Duodenal mucosa (tissue), 2 donors: Measurements from ENCODE around the gene SOX1.

Experiments used
- H3K27ac ChIP-seq: one replicate; pipeline ENCODE4 v1.7.0; 2013; ENCODE audit warnings: low read depth, low read length
- H3K27me3 ChIP-seq, 2 donors: one replicate each; pipeline ENCODE4 v1.7.0; 2013; ENCODE audit warnings: low read length in 2 of 2, control low read depth in 1 of 2; ENCODE audit not compliant: insufficient read depth in 2 of 2, control insufficient read depth in 1 of 2
- H3K36me3 ChIP-seq, 2 donors: one replicate each; pipeline ENCODE4 v1.7.0; 2013; ENCODE audit warnings: low read length in 2 of 2, control low read depth in 1 of 2; ENCODE audit not compliant: insufficient read depth in 2 of 2, control insufficient read depth in 1 of 2
- H3K4me1 ChIP-seq, 2 donors: one replicate each; pipeline ENCODE4 v1.7.0; 2013; ENCODE audit warnings: low read length in 2 of 2, control low read depth in 1 of 2; ENCODE audit not compliant: insufficient read depth in 2 of 2, control insufficient read depth in 1 of 2
- H3K4me3 ChIP-seq, 2 donors: one replicate each; pipeline ENCODE4 v1.7.0; 2013; ENCODE audit warnings: low read length in 2 of 2, low read depth in 1 of 2
- H3K9ac ChIP-seq, 2 donors: one replicate each; pipeline ENCODE4 v1.7.0; 2013; ENCODE audit warnings: low read length in 2 of 2, low read depth in 1 of 2
- H3K9me3 ChIP-seq, 2 donors: one replicate each; pipeline ENCODE4 v1.7.0; 2013; ENCODE audit warnings: low read length in 2 of 2, control low read depth in 1 of 2; ENCODE audit not compliant: control insufficient read depth in 1 of 2

Gene SOX1

GRCh38 chr13:112067116-112067741, at the start of gene SOX1:
TSS of gene SOX1 (plus strand) at chr13:112067149. CDS start at chr13:112067659, 510 bp downstream.
- H3K4me1 ChIP-seq, result no peaks in the 10 kb centered on the region
- H3K36me3 ChIP-seq, result no peaks in the 10 kb centered on the region
- H3K9me3 ChIP-seq, result no peaks in the 10 kb centered on the region
- H3K9ac ChIP-seq, result no peak within 1 kb of the TSS
- no peak within 1 kb of the TSS for H3K27ac ChIP-seq
- H3K4me3 ChIP-seq, result peak within 1 kb of the TSS in 1 of 2 donors; percentile 32
- peaks cover 50 to 68% of the 10 kb centered on the region in 2 donors for H3K27me3 ChIP-seq

GRCh38 chr13:112024577-112024976, 42.4 kb upstream of the SOX1 start:
- no peaks in the 10 kb centered on the region for H3K4me1 ChIP-seq
- peaks cover 0 to 3% of the 10 kb centered on the region in 2 donors for H3K27me3 ChIP-seq
- no peak overlapping the region for H3K4me3 ChIP-seq
- no peak overlapping the region for H3K27ac ChIP-seq
- no peak overlapping the region for H3K9ac ChIP-seq
- no peaks in the 10 kb centered on the region for H3K36me3 ChIP-seq
- H3K9me3 ChIP-seq, result peaks cover 0 to 4% of the 10 kb centered on the region in 2 donors

- Histone ChIP-seq H3K4me1 (no peaks in the 10 kb centered on the region), H3K27ac (no peak overlapping the region), H3K36me3 (no peaks in the 10 kb centered on the region), H3K9me3 (no peaks in the 10 kb centered on the region), H3K9ac (no peak overlapping the region), H3K4me3 (no peak overlapping the region), H3K27me3 (peaks cover 0 to 3% of the 10 kb centered on the region in 2 donors)
Observed at GRCh38 chr13:112027250-112027649, 39.7 kb upstream of the SOX1 start.

- Histone ChIP-seq H3K27ac (no peak overlapping the region), H3K4me1 (no peaks in the 10 kb centered on the region), H3K27me3 (peaks cover 0 to 3% of the 10 kb centered on the region in 2 donors), H3K36me3 (no peaks in the 10 kb centered on the region), H3K4me3 (no peak overlapping the region), H3K9me3 (no peaks in the 10 kb centered on the region), H3K9ac (no peak overlapping the region)
Observed at GRCh38 chr13:112028481-112028880, 38.5 kb upstream of the SOX1 start.

- Histone ChIP-seq H3K27me3 (peaks cover 0 to 3% of the 10 kb centered on the region in 2 donors), H3K27ac (no peak overlapping the region), H3K9ac (no peak overlapping the region)
Observed at GRCh38 chr13:112029143-112029542, 37.8 kb upstream of the SOX1 start.

GRCh38 chr13:112032186-112032993, 34.6 kb upstream of the SOX1 start:
- H3K36me3 ChIP-seq, result no peaks in the 10 kb centered on the region
- no peaks in the 10 kb centered on the region for H3K9me3 ChIP-seq
- no peak overlapping the region for H3K4me3 ChIP-seq
- no peaks in the 10 kb centered on the region for H3K4me1 ChIP-seq
- H3K9ac ChIP-seq, result no peak overlapping the region
- H3K27ac ChIP-seq, result no peak overlapping the region
- H3K27me3 ChIP-seq, result peaks cover 0 to 3% of the 10 kb centered on the region in 2 donors

More at GRCh38 chr13:112029143-112029542, 37.8 kb upstream of the SOX1 start:
- no peaks in the 10 kb centered on the region for H3K9me3 ChIP-seq
- no peaks in the 10 kb centered on the region for H3K4me1 ChIP-seq
- no peak overlapping the region for H3K4me3 ChIP-seq
- no peaks in the 10 kb centered on the region for H3K36me3 ChIP-seq

- H3K9ac ChIP-seq, result no peak overlapping the region
- no peaks in the 10 kb centered on the region for H3K4me1 ChIP-seq
- H3K27ac ChIP-seq, result no peak overlapping the region
- no peaks in the 10 kb centered on the region for H3K9me3 ChIP-seq
- no peaks in the 10 kb centered on the region for H3K27me3 ChIP-seq
- no peak overlapping the region for H3K4me3 ChIP-seq
- no peaks in the 10 kb centered on the region for H3K36me3 ChIP-seq
Observed at GRCh38 chr13:112034231-112034630, 32.7 kb upstream of the SOX1 start.

GRCh38 chr13:112034846-112035245, 32.1 kb upstream of the SOX1 start:
- no peak overlapping the region for H3K4me3 ChIP-seq
- no peak overlapping the region for H3K9ac ChIP-seq
- H3K27me3 ChIP-seq, result no peaks in the 10 kb centered on the region
- no peaks in the 10 kb centered on the region for H3K36me3 ChIP-seq
- H3K4me1 ChIP-seq, result no peaks in the 10 kb centered on the region
- H3K9me3 ChIP-seq, result no peaks in the 10 kb centered on the region
- no peak overlapping the region for H3K27ac ChIP-seq

- Histone ChIP-seq H3K27me3 (no peaks in the 10 kb centered on the region), H3K27ac (no peak overlapping the region), H3K9ac (no peak overlapping the region), H3K4me1 (no peaks in the 10 kb centered on the region), H3K4me3 (no peak overlapping the region), H3K9me3 (peaks cover 0 to 3% of the 10 kb centered on the region in 2 donors), H3K36me3 (no peaks in the 10 kb centered on the region)
Observed at GRCh38 chr13:112042496-112042895, 24.5 kb upstream of the SOX1 start.

- Histone ChIP-seq H3K27me3 (peaks cover 43 to 61% of the 10 kb centered on the region in 2 donors), H3K9me3 (peaks cover 0 to 2% of the 10 kb centered on the region in 2 donors), H3K27ac (no peak overlapping the region), H3K4me3 (no peak overlapping the region), H3K9ac (no peak overlapping the region), H3K4me1 (no peaks in the 10 kb centered on the region), H3K36me3 (no peaks in the 10 kb centered on the region)
Observed at GRCh38 chr13:112052213-112052612, 14.7 kb upstream of the SOX1 start.
